Astrocyte (in vitro differentiated cells and primary cell): Measurements from ENCODE around the gene KCNG2. TPM values are rescaled to one million over a fixed set of nuclear protein-coding genes. Genes with fewer than 3 reads are reported as not detected.

Experiments
- DNase-seq: peaks from one replicate; pipeline ENCODE4 v3.0.0-alpha.2; 2010; ENCODE audit warnings: low read depth
- FAIRE-seq: peaks from 2 replicates; lab custom pipeline; 2011; peaks lifted over from hg19 to GRCh38; lab: Jason Lieb, UNC
- H2AFZ ChIP-seq: 2 replicates; pipeline ENCODE4 v1.6.0; 2012; ENCODE audit warnings: low read depth, low read length, inconsistent platforms
- H3K27ac ChIP-seq: 2 replicates; pipeline ENCODE4 v1.5.1; 2011; ENCODE audit warnings: low read depth, low read length, inconsistent platforms
- H3K27me3 ChIP-seq: 2 replicates; pipeline ENCODE4 v1.6.0; 2011; ENCODE audit warnings: low read length, inconsistent platforms; ENCODE audit not compliant: insufficient read depth
- H3K36me3 ChIP-seq: 2 replicates; pipeline ENCODE4 v1.5.1; 2011; ENCODE audit warnings: low read length, inconsistent platforms; ENCODE audit not compliant: insufficient read depth
- H3K4me1 ChIP-seq: 2 replicates; pipeline ENCODE4 v1.5.1; 2011; ENCODE audit warnings: low read length, inconsistent platforms; ENCODE audit not compliant: insufficient read depth
- H3K4me2 ChIP-seq: 2 replicates; pipeline ENCODE4 v1.6.0; 2012; ENCODE audit warnings: low read length, inconsistent platforms
- H3K4me3 ChIP-seq: 2 replicates; pipeline ENCODE4 v1.5.1; 2011; ENCODE audit warnings: low read depth, mild to moderate bottlenecking, low read length, inconsistent platforms; ENCODE audit not compliant: insufficient read depth
- H3K79me2 ChIP-seq: 2 replicates; pipeline ENCODE4 v1.6.0; 2012; ENCODE audit warnings: mild to moderate bottlenecking, low read length, inconsistent platforms; ENCODE audit not compliant: insufficient read depth
- H3K9ac ChIP-seq: 2 replicates; pipeline ENCODE4 v1.6.0; 2012; ENCODE audit warnings: mild to moderate bottlenecking, low read length, inconsistent platforms
- H3K9me3 ChIP-seq: 2 replicates; pipeline ENCODE4 v1.5.1; 2012; ENCODE audit warnings: low read depth, mild to moderate bottlenecking, low read length, inconsistent platforms; ENCODE audit not compliant: insufficient read depth
- H4K20me1 ChIP-seq: 2 replicates; pipeline ENCODE4 v1.6.0; 2012; ENCODE audit warnings: low read length, inconsistent platforms; ENCODE audit not compliant: insufficient read depth
- H3K27ac Mint-ChIP-seq: one replicate; pipeline ENCODE4 v1.8.0; 2021; ENCODE audit warnings: mild to moderate bottlenecking, mixed read lengths; ENCODE audit not compliant: unreplicated experiment
- H3K27me3 Mint-ChIP-seq: one replicate; pipeline ENCODE4 v1.8.0; 2021; ENCODE audit warnings: low read depth, mixed read lengths; ENCODE audit not compliant: unreplicated experiment
- H3K36me3 Mint-ChIP-seq: one replicate; pipeline ENCODE4 v1.8.0; 2021; ENCODE audit warnings: low read depth, mixed read lengths; ENCODE audit not compliant: unreplicated experiment
- H3K4me1 Mint-ChIP-seq: one replicate; pipeline ENCODE4 v1.8.0; 2021; ENCODE audit warnings: low read depth, mixed read lengths; ENCODE audit not compliant: unreplicated experiment
- H3K4me3 Mint-ChIP-seq: one replicate; pipeline ENCODE4 v1.8.0; 2021; ENCODE audit warnings: mild to moderate bottlenecking, moderate library complexity, mixed read lengths; ENCODE audit not compliant: unreplicated experiment
- H3K9me3 Mint-ChIP-seq: one replicate; pipeline ENCODE4 v1.8.0; 2021; ENCODE audit warnings: mild to moderate bottlenecking, mixed read lengths; ENCODE audit not compliant: unreplicated experiment
- EZH2 ChIP-seq: IDR thresholded peaks from 2 replicates; pipeline ENCODE4 v1.6.1; 2012; ENCODE audit warnings: mild to moderate bottlenecking, low read length, inconsistent platforms; ENCODE audit not compliant: insufficient read depth
- total RNA-seq: library from RNA; stranded (reverse); gene quantifications from 2 replicates; pipeline ENCODE4 v1.2.1, GENCODE V29; 2021
- TF ChIP-seq, protein P1 (sequence below): IDR thresholded peaks from 2 replicates; pipeline ENCODE4 v1.5.1; 2011; ENCODE audit warnings: low read depth, mild to moderate bottlenecking, inconsistent platforms, low read length, moderate library complexity; ENCODE audit not compliant: insufficient read depth

The KCNG2 gene
- total RNA-seq, 1 donor from 2014 or later = 0.16 TPM

DNA sequence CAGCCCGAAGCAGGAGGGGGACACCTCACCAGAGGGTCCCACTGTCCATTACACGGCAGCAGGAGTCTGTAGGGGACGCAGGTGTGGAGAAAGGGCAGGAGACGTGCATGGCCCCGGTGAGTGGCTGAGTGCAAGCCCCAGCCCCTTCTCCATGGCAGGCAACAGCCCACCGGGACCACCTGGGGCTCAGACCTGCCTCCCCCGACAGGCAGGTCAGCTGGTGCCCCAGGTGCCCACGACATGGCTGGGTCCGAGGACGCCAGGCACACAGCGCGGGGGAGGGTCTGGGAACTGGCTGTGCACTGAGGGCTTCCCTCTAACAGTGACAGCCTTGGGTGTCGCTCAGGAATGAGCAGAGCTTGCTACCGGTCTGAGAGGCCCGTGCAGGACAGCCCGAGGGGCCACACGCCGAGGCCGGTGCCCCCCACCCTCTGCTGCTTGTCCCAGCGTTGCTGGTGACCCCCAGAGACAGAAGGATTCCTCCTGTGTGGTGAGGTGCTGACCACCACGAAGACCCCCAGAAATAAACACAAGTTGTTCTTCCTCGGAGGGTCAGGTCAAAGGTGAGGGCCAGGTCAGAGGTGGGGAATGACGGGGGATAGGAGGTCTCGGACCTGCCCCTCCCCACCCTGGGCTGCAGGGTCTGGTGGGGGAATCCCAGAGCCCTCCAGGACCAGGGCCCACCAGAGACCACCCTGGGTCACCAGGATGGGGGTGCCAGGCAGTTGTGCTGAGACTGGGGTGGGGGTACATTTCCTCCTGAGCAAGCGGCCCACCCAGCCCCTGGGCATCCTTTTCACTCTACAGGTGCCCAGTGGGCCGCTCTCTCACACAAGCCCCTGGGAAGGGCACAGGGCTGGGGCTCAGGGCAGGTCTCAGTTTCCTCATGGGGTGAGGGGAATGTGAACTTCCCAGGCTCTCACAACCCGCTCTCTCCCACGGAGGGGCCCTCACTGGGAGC, 103.2 kb downstream of the KCNG2 start:
- FAIRE-seq (no peak), DNase-seq (no peak)
- H3K4me3 ChIP-seq = no peak overlapping the region
- TF ChIP-seq, protein P1, sequence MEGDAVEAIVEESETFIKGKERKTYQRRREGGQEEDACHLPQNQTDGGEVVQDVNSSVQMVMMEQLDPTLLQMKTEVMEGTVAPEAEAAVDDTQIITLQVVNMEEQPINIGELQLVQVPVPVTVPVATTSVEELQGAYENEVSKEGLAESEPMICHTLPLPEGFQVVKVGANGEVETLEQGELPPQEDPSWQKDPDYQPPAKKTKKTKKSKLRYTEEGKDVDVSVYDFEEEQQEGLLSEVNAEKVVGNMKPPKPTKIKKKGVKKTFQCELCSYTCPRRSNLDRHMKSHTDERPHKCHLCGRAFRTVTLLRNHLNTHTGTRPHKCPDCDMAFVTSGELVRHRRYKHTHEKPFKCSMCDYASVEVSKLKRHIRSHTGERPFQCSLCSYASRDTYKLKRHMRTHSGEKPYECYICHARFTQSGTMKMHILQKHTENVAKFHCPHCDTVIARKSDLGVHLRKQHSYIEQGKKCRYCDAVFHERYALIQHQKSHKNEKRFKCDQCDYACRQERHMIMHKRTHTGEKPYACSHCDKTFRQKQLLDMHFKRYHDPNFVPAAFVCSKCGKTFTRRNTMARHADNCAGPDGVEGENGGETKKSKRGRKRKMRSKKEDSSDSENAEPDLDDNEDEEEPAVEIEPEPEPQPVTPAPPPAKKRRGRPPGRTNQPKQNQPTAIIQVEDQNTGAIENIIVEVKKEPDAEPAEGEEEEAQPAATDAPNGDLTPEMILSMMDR = no peak
- no peak for TF ChIP-seq EZH2
- no peak overlapping the region for H3K4me2 ChIP-seq
- H3K9me3 ChIP-seq = peaks cover 24% of the 10 kb centered on the region
- H3K4me1 Mint-ChIP-seq = peaks cover 5% of the 10 kb centered on the region
- H3K27me3 Mint-ChIP-seq = no peaks in the 10 kb centered on the region
- H3K27ac Mint-ChIP-seq = no peak overlapping the region
- no peaks in the 10 kb centered on the region for H4K20me1 ChIP-seq
- H3K36me3 ChIP-seq = no peaks in the 10 kb centered on the region
- no peak overlapping the region for H3K27ac ChIP-seq
- H3K27me3 ChIP-seq = no peaks in the 10 kb centered on the region
- peaks cover 30% of the 10 kb centered on the region for H3K9me3 Mint-ChIP-seq
- H3K79me2 ChIP-seq = no peaks in the 10 kb centered on the region
- H3K4me3 Mint-ChIP-seq = no peak overlapping the region
- H3K36me3 Mint-ChIP-seq = peaks cover 24% of the 10 kb centered on the region
- H2AFZ ChIP-seq = no peak overlapping the region
- no peak overlapping the region for H3K9ac ChIP-seq
- no peaks in the 10 kb centered on the region for H3K4me1 ChIP-seq

DNA sequence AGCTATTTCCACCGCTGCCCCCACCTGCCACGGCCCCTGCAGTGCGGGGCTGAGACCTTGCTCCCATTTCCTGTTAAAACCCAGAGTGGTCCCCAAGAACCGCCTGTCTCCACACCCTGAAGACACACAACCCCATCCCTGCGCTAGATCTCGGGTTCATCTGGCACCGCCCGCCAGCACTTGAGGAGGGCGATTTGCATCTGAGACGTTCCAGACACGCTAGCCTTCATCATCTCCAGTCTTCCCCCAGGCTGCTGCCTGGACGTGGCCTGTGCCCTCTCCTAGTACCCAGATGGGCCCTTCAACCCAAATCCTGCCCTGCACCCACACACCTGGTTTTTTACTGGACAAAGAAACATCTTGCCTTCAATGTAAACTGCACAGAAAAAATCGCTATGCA, 103.9 kb downstream of the KCNG2 start:
- peak overlapping the region; percentile 66 for H3K27ac Mint-ChIP-seq
- TF ChIP-seq EZH2 = no peak
- TF ChIP-seq, protein P1 = no peak
- DNase-seq (no peak), FAIRE-seq (no peak)
- H3K9me3 Mint-ChIP-seq = peaks cover 26% of the 10 kb centered on the region
- H3K27me3 ChIP-seq = no peaks in the 10 kb centered on the region
- no peak overlapping the region for H3K27ac ChIP-seq
- H3K4me3 ChIP-seq = no peak overlapping the region
- no peak overlapping the region for H2AFZ ChIP-seq
- H3K4me1 ChIP-seq = no peaks in the 10 kb centered on the region
- H3K9ac ChIP-seq = no peak overlapping the region
- no peak overlapping the region for H3K4me2 ChIP-seq
- peaks cover 5% of the 10 kb centered on the region for H3K4me1 Mint-ChIP-seq
- H4K20me1 ChIP-seq = peaks cover 2% of the 10 kb centered on the region
- no peak overlapping the region for H3K4me3 Mint-ChIP-seq
- H3K27me3 Mint-ChIP-seq = no peaks in the 10 kb centered on the region
- H3K79me2 ChIP-seq = no peaks in the 10 kb centered on the region
- peaks cover 24% of the 10 kb centered on the region for H3K36me3 Mint-ChIP-seq
- peaks cover 22% of the 10 kb centered on the region for H3K9me3 ChIP-seq
- H3K36me3 ChIP-seq = no peaks in the 10 kb centered on the region

DNA sequence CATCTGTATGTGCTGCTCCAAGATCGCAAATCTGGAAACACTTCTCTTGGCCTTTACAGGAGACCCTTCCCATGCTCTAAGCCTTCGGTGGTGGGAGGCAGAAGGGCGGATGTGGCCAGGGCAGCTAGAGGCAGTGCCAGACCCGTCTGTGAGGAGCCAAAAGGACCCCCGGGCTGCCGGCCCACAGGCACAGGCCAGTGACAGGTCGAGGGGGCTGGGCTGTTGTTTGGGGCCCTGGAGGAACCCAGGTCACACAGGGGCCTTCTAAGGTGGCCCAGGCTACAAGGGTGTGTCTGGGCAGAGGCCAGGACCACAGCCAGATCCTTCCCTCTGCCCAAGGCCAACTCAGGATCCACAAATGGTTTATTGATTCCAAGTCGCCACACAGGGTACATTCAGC, 104.3 kb downstream of the KCNG2 start:
- no peaks in the 10 kb centered on the region for H3K4me1 ChIP-seq
- Mint-ChIP-seq H3K27me3 (no peaks in the 10 kb centered on the region), H3K36me3 (peaks cover 24% of the 10 kb centered on the region), H3K27ac (no peak overlapping the region), H3K4me3 (no peak overlapping the region), H3K4me1 (peaks cover 5% of the 10 kb centered on the region), H3K9me3 (peaks cover 22% of the 10 kb centered on the region)
- H3K4me3 ChIP-seq = no peak overlapping the region
- no peak overlapping the region for H3K4me2 ChIP-seq
- no peaks in the 10 kb centered on the region for H3K36me3 ChIP-seq
- FAIRE-seq (no peak), DNase-seq (no peak)
- H3K79me2 ChIP-seq = no peaks in the 10 kb centered on the region
- H3K9ac ChIP-seq = no peak overlapping the region
- no peak overlapping the region for H2AFZ ChIP-seq
- H3K9me3 ChIP-seq = peaks cover 20% of the 10 kb centered on the region
- H3K27ac ChIP-seq = no peak overlapping the region
- peaks cover 4% of the 10 kb centered on the region for H4K20me1 ChIP-seq
- no peaks in the 10 kb centered on the region for H3K27me3 ChIP-seq
- no peak for TF ChIP-seq EZH2
- TF ChIP-seq, protein P1 = no peak
